Activated CD4-positive, alpha-beta T cell treated with anti-CD3 and anti-CD28 coated beads for 36 hours (primary cell): ENCODE data around the gene FBXO5. TPM values are rescaled to one million over a fixed set of nuclear protein-coding genes. Genes with fewer than 3 reads are reported as not detected.
"Not testable (repeated sequence)": the region's sequence is repeated elsewhere in the genome, so short reads cannot be mapped to it uniquely, and the experiment has no call there.

Experiments used
- ATAC-seq: fragments of 200-7000 bp; cut with Tn5 transposase; one replicate; pipeline ENCODE4 v1.10.0; 2021; ENCODE audit warnings: mild to moderate bottlenecking, moderate library complexity
- CTCF ChIA-PET: fragments of 350-600 bp; sonication (Branson Sonifier 250); formaldehyde crosslinking; loops from one replicate; lab custom pipeline; 2021; ENCODE audit warnings: antibody characterized with exemption; lab: Charles Lee
- POLR2A ChIA-PET: fragments of 350-600 bp; sonication (Branson Sonifier 250); formaldehyde crosslinking; loops from one replicate; lab custom pipeline; 2021; ENCODE audit warnings: antibody characterized with exemption, inconsistent platforms; lab: Charles Lee
- DNase-seq: peaks from one replicate; pipeline ENCODE4 v3.0.0-alpha.2; 2020
- H3K27ac Mint-ChIP-seq: one replicate; pipeline ENCODE4 v1.8.0; 2021; ENCODE audit warnings: mixed read lengths
- H3K27me3 Mint-ChIP-seq: one replicate; pipeline ENCODE4 v1.8.0; 2021; ENCODE audit warnings: mixed read lengths
- H3K36me3 Mint-ChIP-seq: one replicate; pipeline ENCODE4 v1.8.0; 2021; ENCODE audit warnings: low read depth, mixed read lengths
- H3K4me1 Mint-ChIP-seq: one replicate; pipeline ENCODE4 v1.8.0; 2021; ENCODE audit warnings: mixed read lengths
- H3K4me3 Mint-ChIP-seq: one replicate; pipeline ENCODE4 v1.8.0; 2021; ENCODE audit warnings: mild to moderate bottlenecking, moderate library complexity, mixed read lengths
- H3K9me3 Mint-ChIP-seq: one replicate; pipeline ENCODE4 v1.8.0; 2021; ENCODE audit warnings: low read depth, mixed read lengths
- intact Hi-C, 2 experiments: fragments of 100-400 bp; cut with DNase I in 1 of 2; cut with micrococcal nuclease in 1 of 2; formaldehyde crosslinking; loops; one replicate each; pipeline versions ENCODE4 v1.14.2 to v1.15.1; 2022 to 2024; cut with DNase I, micrococcal nuclease
- total RNA-seq, 2 experiments: library from RNA; stranded (reverse); gene quantifications; one replicate each; pipeline ENCODE4 v1.2.3, GENCODE V29; 2021

The FBXO5 gene
- total RNA-seq, 2 experiments from 2014 or later: 48.7 to 57.3 TPM

DNA sequence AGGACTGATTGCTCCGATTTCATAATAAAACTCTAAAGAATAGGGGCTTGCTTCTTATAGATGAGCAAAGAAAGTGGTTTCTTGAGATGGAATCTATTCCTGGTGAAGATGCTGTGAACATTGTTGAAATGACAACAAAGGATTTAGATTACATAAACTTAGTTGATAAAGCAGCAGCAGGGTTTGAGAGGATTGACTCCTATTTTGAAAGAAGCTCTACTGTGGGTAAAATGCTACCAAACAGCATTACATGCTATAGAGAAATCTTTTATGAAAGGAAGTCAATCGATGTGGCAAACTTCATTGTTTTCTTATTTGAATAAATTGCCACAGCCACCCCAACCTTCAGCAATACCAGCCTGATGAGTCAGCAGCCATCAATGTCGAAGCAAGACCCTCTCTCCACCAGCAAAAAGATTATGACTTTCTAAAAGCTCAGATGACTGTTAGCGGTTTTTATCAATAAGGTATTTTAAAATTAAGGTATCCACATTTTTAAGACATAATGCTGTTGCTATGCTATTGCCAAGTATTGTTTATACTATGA is 32.3 kb upstream of the FBXO5 start:
- DNase-seq (no peak), ATAC-seq (no peak)
- ChIA-PET POLR2A (no interaction called here), CTCF (no interaction called here)
- no peak overlapping the region for H3K4me3 Mint-ChIP-seq
- no peaks in the 10 kb centered on the region for H3K36me3 Mint-ChIP-seq
- H3K4me1 Mint-ChIP-seq: no peaks in the 10 kb centered on the region
- H3K27ac Mint-ChIP-seq: no peak overlapping the region
- no peaks in the 10 kb centered on the region for H3K9me3 Mint-ChIP-seq
- intact Hi-C loops: no loop called here
- peaks cover 12% of the 10 kb centered on the region for H3K27me3 Mint-ChIP-seq

DNA sequence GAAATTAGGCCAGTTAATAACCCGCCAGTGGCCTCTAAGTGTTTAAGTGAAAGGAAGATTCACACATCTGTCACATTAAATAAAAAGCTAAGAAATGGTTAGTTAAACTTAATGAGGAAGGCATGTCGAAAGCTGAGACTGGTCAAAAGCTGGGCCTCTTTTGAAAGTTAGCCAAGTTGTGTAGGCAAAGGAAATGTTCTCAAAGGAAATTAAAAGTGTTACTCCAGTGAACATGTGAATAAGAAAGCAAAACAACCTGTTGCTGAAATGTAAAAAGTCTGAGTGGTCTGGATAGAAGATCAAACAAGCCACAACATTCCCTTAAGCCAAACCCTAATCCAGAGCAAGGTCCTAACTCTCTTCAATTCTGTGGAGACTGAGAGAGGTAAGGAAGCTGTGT is 30.6 kb upstream of the FBXO5 start:
- ChIA-PET POLR2A (no interaction called here), CTCF (interaction anchor here (1.1 kb wide), 1 partner anchor 65 kb away, joined by 4 read pairs; no protein-coding TSS in a partner anchor)
- no peak overlapping the region for H3K27ac Mint-ChIP-seq
- H3K9me3 Mint-ChIP-seq: no peaks in the 10 kb centered on the region
- ATAC-seq: no peak
- no peak for DNase-seq
- H3K4me1 Mint-ChIP-seq: no peaks in the 10 kb centered on the region
- peaks cover 9% of the 10 kb centered on the region for H3K27me3 Mint-ChIP-seq
- no peaks in the 10 kb centered on the region for H3K36me3 Mint-ChIP-seq
- intact Hi-C loops: no loop called here
- no peak overlapping the region for H3K4me3 Mint-ChIP-seq

DNA sequence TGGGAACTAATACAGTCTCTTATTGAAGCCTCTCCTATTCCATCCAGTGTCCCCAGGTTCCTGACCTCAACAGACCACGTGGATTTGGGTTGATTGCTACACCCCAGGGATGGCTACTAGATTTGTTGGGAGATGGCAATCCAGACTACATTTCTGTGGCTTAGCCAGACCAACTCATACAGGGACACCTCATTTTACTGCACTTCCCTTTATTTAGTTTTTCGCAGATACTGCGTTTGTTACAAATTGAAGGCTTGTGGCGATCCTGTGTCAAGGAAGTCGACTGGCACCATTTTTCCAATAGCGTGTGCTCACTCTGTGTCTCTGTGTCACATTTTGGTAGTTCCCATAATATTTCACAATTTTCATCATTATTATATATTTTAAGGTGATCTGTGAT is 30.0 kb upstream of the FBXO5 start:
- no peak overlapping the region for H3K27ac Mint-ChIP-seq

DNA sequence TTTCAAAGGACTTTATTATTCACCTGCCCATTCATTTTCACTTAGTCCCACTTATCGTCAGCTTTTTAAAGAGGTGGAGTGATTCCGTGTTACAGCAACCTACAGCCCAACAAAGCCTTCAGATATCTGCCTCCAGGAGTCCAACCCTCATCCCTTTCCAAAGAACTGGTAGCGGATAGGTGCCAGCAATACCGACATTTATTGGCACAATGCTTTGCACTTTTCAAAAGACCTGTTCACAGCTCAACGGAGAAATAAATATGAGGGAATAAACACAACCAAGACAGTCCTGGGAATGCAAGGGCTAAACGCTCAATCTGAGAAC is 20.5 kb upstream of the FBXO5 start:
- H3K27me3 Mint-ChIP-seq: no peaks in the 10 kb centered on the region
- ChIA-PET CTCF (interaction anchor here (1.0 kb wide), 1 partner anchor 23 kb away, joined by 3 read pairs; no protein-coding TSS in a partner anchor), POLR2A (interaction anchor here (1.2 kb wide), 1 partner anchor 21 kb away, joined by 5 read pairs; the partner anchor contains the start of gene FBXO5)
- ATAC-seq: peak; percentile 17
- peak overlapping the region; percentile 99 for H3K27ac Mint-ChIP-seq
- DNase-seq: no peak
- intact Hi-C loops: loop anchor here (2.0 to 5.0 kb wide), 4 partner anchors 21 to 1551 kb away; partner anchors contain the start of genes FBXO5 (in 1 of the 2) and RMND1 (in 1 of the 2)
- peak overlapping the region; percentile 92 for H3K4me3 Mint-ChIP-seq
- H3K36me3 Mint-ChIP-seq: peaks cover 30% of the 10 kb centered on the region
- H3K9me3 Mint-ChIP-seq: peaks cover 5% of the 10 kb centered on the region
- H3K4me1 Mint-ChIP-seq: peaks cover 36% of the 10 kb centered on the region

More for the DNA sequence above, 30.0 kb upstream of the FBXO5 start:
- Mint-ChIP-seq H3K9me3 (no peaks in the 10 kb centered on the region), H3K4me3 (no peak overlapping the region), H3K4me1 (no peaks in the 10 kb centered on the region), H3K27me3 (peaks cover 6% of the 10 kb centered on the region), H3K36me3 (no peaks in the 10 kb centered on the region)
- DNase-seq (no peak), ATAC-seq (no peak)
- ChIA-PET CTCF (interaction anchor here (1.1 kb wide), 1 partner anchor 65 kb away, joined by 4 read pairs; no protein-coding TSS in a partner anchor), POLR2A (no interaction called here)
- intact Hi-C loops: no loop called here

DNA sequence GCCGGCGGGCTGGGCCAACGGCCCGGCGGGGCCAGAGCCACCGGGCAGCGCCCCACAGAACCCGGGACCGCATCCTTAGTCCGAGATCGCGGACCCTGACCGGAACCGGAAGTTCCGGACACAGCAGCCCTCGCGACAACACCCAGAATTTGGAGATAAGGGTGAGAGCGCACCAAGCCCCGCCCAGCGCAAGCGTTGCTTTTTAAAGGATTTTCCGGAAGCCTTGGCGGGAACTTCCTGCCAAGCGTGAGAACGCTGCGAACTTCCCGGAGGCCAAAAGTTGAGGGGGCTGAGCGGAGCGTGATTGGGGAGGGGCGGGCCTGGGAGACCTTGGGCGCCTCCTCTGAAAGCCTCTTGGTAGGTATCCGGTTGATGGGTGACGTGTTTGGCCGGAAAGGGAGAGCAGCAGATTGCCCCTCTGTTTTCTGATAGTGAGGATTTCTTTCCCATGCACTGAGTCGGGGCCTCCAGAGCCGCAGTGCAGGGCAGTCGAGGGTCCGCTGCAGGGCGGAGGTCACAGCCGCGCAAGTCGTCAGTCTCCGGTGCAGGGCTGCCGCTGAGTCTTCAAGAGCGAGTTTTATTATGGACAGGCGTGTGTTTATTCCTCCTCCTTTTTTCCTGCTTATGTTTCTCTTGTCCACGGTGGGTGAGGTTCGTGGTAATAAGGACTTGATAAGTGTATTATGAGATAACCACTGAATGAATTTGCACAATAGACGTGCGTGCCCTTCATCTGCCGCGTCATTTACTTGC is 19.9 kb upstream of the FBXO5 start, which contains the start of gene MTRF1L:
TSS of gene MTRF1L (minus strand) at position 97 of the 753 bp plus-strand sequence. CDS start at position 73, 24 bp downstream.
- intact Hi-C loops: loop anchor here (1.0 to 5.0 kb wide), 6 partner anchors 19 to 1612 kb away; partner anchors contain the start of genes FBXO5 (in 2 of the 2) and RMND1 (in 1 of the 2)
- Mint-ChIP-seq H3K4me3 (peak within 1 kb of the TSS; percentile 92), H3K27ac (peak within 1 kb of the TSS; percentile 99), H3K27me3 (no peaks in the 10 kb centered on the region), H3K4me1 (peaks cover 36% of the 10 kb centered on the region), H3K9me3 (peaks cover 5% of the 10 kb centered on the region), H3K36me3 (peaks cover 30% of the 10 kb centered on the region)
- POLR2A ChIA-PET: interaction anchor here (1.2 to 1.9 kb wide), 2 partner anchors 19 to 20 kb away, joined by 5 to 10 read pairs; partner anchors contain the start of gene FBXO5
- ATAC-seq: peak; percentile 87
- peak; percentile 95 for DNase-seq
- CTCF ChIA-PET: no interaction called here

DNA sequence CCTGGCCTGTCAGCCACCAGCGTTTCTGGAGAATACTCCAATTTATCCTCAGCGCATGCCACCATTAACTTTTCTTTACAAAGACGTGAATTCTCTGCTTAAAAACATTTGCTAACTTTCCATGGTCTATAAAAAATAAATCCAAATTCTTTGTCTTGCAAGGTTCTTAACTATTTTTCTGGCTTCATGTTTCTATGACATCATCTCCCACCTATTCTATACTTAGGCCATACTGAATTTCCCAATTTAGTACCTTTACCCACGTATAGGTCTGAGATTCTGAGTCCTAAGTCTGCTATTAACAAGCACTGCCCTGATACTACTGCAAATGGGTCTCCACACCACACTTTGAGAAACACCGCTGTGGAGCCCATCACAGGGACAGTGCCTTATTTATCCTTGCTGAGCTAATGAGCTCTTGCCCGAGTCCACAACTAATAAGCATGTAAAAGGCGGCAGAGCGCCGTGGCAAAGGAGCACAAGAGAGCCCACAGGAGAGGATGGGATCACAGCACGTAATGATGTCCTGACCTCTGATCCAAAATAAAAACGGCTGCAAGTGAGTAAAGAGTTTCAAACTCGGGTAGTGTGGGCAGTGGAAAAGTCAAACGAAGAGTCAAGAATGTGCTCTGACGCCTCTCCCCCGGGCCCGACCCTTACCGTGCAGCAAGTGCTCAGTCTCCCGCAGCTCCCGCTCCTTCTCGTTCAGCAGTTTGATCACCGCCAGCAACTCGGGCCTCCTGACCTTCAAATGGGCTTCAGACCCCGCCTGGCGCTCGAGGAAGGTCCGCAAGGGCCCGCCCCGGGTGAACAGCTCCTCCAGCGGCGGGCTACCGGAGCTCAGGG is 19.1 kb upstream of the FBXO5 start:
- ChIA-PET POLR2A (interaction anchor here (1.9 kb wide), 1 partner anchor 18 kb away, joined by 10 read pairs; the partner anchor contains the start of gene FBXO5), CTCF (no interaction called here)
- ATAC-seq (peak; percentile 30), DNase-seq (peak; percentile 54)
- Mint-ChIP-seq H3K4me3 (peak overlapping the region; percentile 92), H3K36me3 (peaks cover 36% of the 10 kb centered on the region), H3K27me3 (no peaks in the 10 kb centered on the region), H3K4me1 (peaks cover 40% of the 10 kb centered on the region), H3K27ac (peak overlapping the region; percentile 97), H3K9me3 (peaks cover 5% of the 10 kb centered on the region)
- intact Hi-C loops: loop anchor here (1.0 to 5.0 kb wide), 6 partner anchors 19 to 1612 kb away; partner anchors contain the start of genes FBXO5 (in 2 of the 2) and RMND1 (in 1 of the 2)

DNA sequence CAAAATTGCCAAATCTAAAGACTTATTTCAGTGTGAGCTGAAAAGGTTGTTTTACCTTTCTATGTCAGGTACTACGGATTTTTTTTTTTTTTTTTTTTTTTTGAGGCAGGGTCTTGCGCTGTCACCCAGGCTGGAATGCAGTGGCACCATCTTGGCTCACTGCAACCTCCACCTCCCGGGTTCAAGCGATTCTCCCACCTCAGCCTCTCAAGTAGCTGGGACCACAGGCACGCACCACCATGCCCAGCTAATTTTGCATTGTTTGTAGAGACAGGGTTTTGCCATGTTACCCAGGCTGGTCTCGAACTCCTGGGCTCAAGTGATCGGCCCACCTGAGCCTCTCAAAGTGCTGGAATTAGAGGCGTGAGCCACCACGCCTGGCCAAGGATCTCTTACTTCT is 17.9 kb upstream of the FBXO5 start:
- Mint-ChIP-seq H3K4me3 (peak overlapping the region; percentile 92), H3K4me1 (peaks cover 52% of the 10 kb centered on the region), H3K27ac (peak overlapping the region; percentile 97), H3K36me3 (peaks cover 43% of the 10 kb centered on the region)
- H3K9me3 Mint-ChIP-seq, DNase-seq, CTCF ChIA-PET, H3K27me3 Mint-ChIP-seq, ATAC-seq: not testable (repeated sequence)
- intact Hi-C loops: loop anchor here (5.0 kb wide), 2 partner anchors 1247 to 1548 kb away; partner anchors contain the start of gene RMND1 (in 1 of the 2)
- POLR2A ChIA-PET: interaction anchor here (1.3 to 1.9 kb wide), 3 partner anchors 13 to 17 kb away, joined by 3 to 10 read pairs (median 7); partner anchors contain the start of gene FBXO5

DNA sequence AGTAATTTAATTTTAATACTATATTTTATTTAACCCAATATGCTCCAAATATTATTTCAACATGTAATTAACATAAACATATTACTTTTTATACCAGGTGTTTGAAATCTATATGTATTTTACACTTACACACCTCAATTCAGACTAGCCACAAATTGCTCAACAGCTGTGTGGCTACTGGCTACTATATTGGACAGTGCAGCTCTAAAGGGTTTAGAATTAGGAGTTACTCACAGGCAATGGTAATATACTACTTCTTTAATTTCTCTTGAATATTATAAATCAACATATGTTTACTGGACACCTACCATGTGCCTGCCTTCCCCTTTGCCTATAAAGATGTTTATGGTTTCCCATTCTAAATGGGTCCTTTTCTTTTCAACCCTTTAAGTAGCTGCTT is 17.4 kb upstream of the FBXO5 start:
- intact Hi-C loops: loop anchor here (5.0 kb wide), 2 partner anchors 1247 to 1548 kb away; partner anchors contain the start of gene RMND1 (in 1 of the 2)
- Mint-ChIP-seq H3K4me3 (peak overlapping the region; percentile 92), H3K4me1 (peaks cover 58% of the 10 kb centered on the region), H3K27me3 (no peaks in the 10 kb centered on the region), H3K9me3 (peaks cover 5% of the 10 kb centered on the region), H3K36me3 (peaks cover 43% of the 10 kb centered on the region), H3K27ac (no peak overlapping the region)
- DNase-seq (no peak), ATAC-seq (no peak)
- POLR2A ChIA-PET: interaction anchor here (1.3 to 1.8 kb wide), 2 partner anchors 13 to 15 kb away, joined by 3 to 7 read pairs; no protein-coding TSS in a partner anchor
- CTCF ChIA-PET: interaction anchor here (0.6 to 1.1 kb wide), 2 partner anchors 9 to 13 kb away, joined by 3 read pairs; no protein-coding TSS in a partner anchor

DNA sequence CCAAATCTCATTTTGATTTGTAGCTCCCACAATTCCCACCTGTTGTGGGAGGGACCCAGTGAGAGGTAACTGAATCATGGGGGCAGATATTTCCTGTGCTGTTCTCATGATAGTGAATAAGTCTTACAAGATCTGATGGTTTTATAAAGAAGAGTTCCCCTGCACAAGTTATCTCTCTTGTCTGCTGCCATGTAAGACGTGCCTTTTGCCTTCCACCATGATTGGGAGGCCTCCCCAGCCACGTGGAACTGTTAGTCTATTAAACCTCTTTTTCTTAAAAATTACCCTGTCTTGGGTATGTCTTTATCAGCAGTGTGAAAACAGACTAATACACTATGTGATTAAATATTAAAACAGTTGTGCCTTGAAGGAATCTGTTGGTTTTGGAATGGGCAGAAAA is 16.7 kb upstream of the FBXO5 start:
- ATAC-seq, intact Hi-C loops, H3K9me3 Mint-ChIP-seq, H3K27me3 Mint-ChIP-seq: not testable (repeated sequence)
- POLR2A ChIA-PET: interaction anchor here (1.8 kb wide), 1 partner anchor 14 kb away, joined by 7 read pairs; no protein-coding TSS in a partner anchor
- peak; percentile 12 for DNase-seq
- H3K36me3 Mint-ChIP-seq: peaks cover 45% of the 10 kb centered on the region
- CTCF ChIA-PET: interaction anchor here (0.6 to 1.1 kb wide), 2 partner anchors 8 to 12 kb away, joined by 3 read pairs; no protein-coding TSS in a partner anchor
- peak overlapping the region; percentile 60 for H3K4me3 Mint-ChIP-seq
- peaks cover 61% of the 10 kb centered on the region for H3K4me1 Mint-ChIP-seq
- H3K27ac Mint-ChIP-seq: peak overlapping the region; percentile 71

DNA sequence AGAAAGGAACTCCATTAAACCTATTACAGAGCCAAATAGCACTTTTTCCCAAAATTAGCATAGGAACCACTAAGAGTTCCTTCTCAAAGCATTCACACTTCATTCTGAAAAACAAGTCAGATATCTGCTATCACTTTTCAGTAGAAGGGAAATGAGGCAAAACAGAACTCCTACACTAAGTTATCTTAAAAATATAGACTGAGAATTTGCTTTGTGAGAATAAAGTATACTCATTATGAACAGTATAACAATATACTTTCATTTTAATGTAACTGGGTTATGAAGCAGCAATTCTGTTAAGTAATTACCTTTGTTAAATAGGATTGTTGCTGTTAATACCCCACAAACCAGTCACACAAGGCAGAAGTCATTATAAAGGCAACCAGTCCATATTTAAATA is 11.0 kb upstream of the FBXO5 start:
- H3K4me1 Mint-ChIP-seq: peaks cover 45% of the 10 kb centered on the region
- H3K27ac Mint-ChIP-seq: peak overlapping the region; percentile 90
- no peaks in the 10 kb centered on the region for H3K27me3 Mint-ChIP-seq
- intact Hi-C loops: loop anchor here in 1 of 2 experiments (1.0 kb wide), 1 partner anchor 10 kb away; no protein-coding TSS in a partner anchor
- H3K36me3 Mint-ChIP-seq: peaks cover 49% of the 10 kb centered on the region
- ChIA-PET CTCF (no interaction called here), POLR2A (no interaction called here)
- no peak overlapping the region for H3K4me3 Mint-ChIP-seq
- DNase-seq (no peak), ATAC-seq (peak; percentile 70)
- no peaks in the 10 kb centered on the region for H3K9me3 Mint-ChIP-seq
